H1 (cell line): Measurements from ENCODE around the gene PPOX. TPM values are rescaled to one million over a fixed set of nuclear protein-coding genes. Genes with fewer than 3 reads are reported as not detected.

Experiments used
- BRCA1 ChIP-seq: IDR thresholded peaks from 2 replicates; pipeline ENCODE4 v1.6.1; 2012; ENCODE audit warnings: low read depth, low read length, improper control_type of control experiment
- CHD7 ChIP-seq: fragments of 300-600 bp; sonication (generic); IDR thresholded peaks from 2 replicates; pipeline ENCODE4 v1.7.1; 2012; ENCODE audit warnings: low read length, moderate library complexity, mild to moderate bottlenecking, inconsistent platforms; ENCODE audit not compliant: insufficient replicate concordance
- HDAC6 ChIP-seq: IDR thresholded peaks from one replicate; pipeline ENCODE4 v1.7.1; 2012; ENCODE audit warnings: low read depth, mild to moderate bottlenecking, inconsistent platforms, low read length, moderate library complexity
- MAFK ChIP-seq: IDR thresholded peaks from 2 replicates; pipeline ENCODE4 v1.6.1; 2012; ENCODE audit warnings: low read depth, mild to moderate bottlenecking, improper control_type of control experiment, low read length
- POLR2A ChIP-seq, 2 experiments: IDR thresholded peaks; 1 replicate in 1 of 2; 2 replicates in 1 of 2; pipeline ENCODE4 v1.6.1; 2011; ENCODE audit warnings: low read depth in 2 of 2, low read length in 2 of 2, mild to moderate bottlenecking in 2 of 2; ENCODE audit errors: control extremely low read depth in 1 of 2
- POLR2AphosphoS5 ChIP-seq: IDR thresholded peaks from 2 replicates; pipeline ENCODE4 v1.6.1; 2011; ENCODE audit warnings: low read depth, low read length
- POU5F1 ChIP-seq: IDR thresholded peaks from 2 replicates; pipeline ENCODE4 v1.6.1; 2011; ENCODE audit warnings: low read depth, mild to moderate bottlenecking, low read length, moderate library complexity
- RXRA ChIP-seq: IDR thresholded peaks from 2 replicates; pipeline ENCODE4 v1.6.1; 2011; ENCODE audit warnings: low read depth, mild to moderate bottlenecking, low read length, moderate library complexity; ENCODE audit not compliant: insufficient read depth
- TBP ChIP-seq: IDR thresholded peaks from 2 replicates; pipeline ENCODE4 v1.6.1; 2011; ENCODE audit warnings: low read depth, low read length, improper control_type of control experiment
- USF2 ChIP-seq: IDR thresholded peaks from 2 replicates; pipeline ENCODE4 v1.6.1; 2011; ENCODE audit warnings: low read length, improper control_type of control experiment
- ZNF274 ChIP-seq: IDR thresholded peaks from 2 replicates; pipeline ENCODE4 v1.7.0; 2012; ENCODE audit warnings: low read length, borderline replicate concordance; ENCODE audit errors: extremely low read depth
- polyA plus RNA-seq, 7 experiments: library from polyadenylated mRNA; depleted of rRNA in 3 of 7; stranded (reverse) in 5 of 7; unstranded in 2 of 7; fragments of >200 nt in 5 of 7; fragments of 200-250 nt in 2 of 7; gene quantifications; 1 replicate in 5 of 7; 2 replicates in 1 of 7; 4 replicates in 1 of 7; pipeline versions ENCODE4 v1.2.1 to v1.2.3, GENCODE V29; 2011 to 2013; ENCODE audit warnings: missing spikeins in 2 of 7, mixed read lengths in 2 of 7
- total RNA-seq: library from RNA; stranded (reverse); fragmentation: NEBNext Ultra II Directional; extraction: Animal tissue kit (Norgen Biotek cat#: 25700); gene quantifications from 2 replicates; pipeline ENCODE4 v1.2.1, GENCODE V29; 2021

Gene PPOX
- total and polyA plus RNA-seq, 2 of the 8 experiments (the other 6 are each of a cell fraction or from before 2014, with no cell fraction given), result 39.4 to 40.4 TPM

- no peak for TF ChIP-seq CHD7
- no peak for TF ChIP-seq HDAC6
- TF ChIP-seq POLR2AphosphoS5, result peak; percentile 97
- no peak for TF ChIP-seq POU5F1
- no peak for TF ChIP-seq ZNF274
- peak; percentile 50; the same call in 1 of the 2 replicates for TF ChIP-seq BRCA1
- TF ChIP-seq MAFK, result no peak
- peak; percentile 87 for TF ChIP-seq TBP
- TF ChIP-seq USF2, result no peak
- peak; percentile 84 to 94 for TF ChIP-seq POLR2A (IDR thresholded peaks at IDR 0.05; ENCODE audit: control extremely low read depth in 1 of 2, low read depth in 2 of 2, low read length in 2 of 2)
- TF ChIP-seq RXRA, result no peak
These were observed 12.4 kb upstream of the PPOX start, which contains the start of gene UFC1 (continued) for GRCh38 chr1:161153682-161154337.
